ENCODE data around the gene SLC22A1. TPM values are rescaled to one million over a fixed set of nuclear protein-coding genes. Genes with fewer than 3 reads are reported as not detected.

The SLC22A1 gene
- total RNA-seq, 1 donor from 2014 or later, result 2.4 TPM

DNA sequence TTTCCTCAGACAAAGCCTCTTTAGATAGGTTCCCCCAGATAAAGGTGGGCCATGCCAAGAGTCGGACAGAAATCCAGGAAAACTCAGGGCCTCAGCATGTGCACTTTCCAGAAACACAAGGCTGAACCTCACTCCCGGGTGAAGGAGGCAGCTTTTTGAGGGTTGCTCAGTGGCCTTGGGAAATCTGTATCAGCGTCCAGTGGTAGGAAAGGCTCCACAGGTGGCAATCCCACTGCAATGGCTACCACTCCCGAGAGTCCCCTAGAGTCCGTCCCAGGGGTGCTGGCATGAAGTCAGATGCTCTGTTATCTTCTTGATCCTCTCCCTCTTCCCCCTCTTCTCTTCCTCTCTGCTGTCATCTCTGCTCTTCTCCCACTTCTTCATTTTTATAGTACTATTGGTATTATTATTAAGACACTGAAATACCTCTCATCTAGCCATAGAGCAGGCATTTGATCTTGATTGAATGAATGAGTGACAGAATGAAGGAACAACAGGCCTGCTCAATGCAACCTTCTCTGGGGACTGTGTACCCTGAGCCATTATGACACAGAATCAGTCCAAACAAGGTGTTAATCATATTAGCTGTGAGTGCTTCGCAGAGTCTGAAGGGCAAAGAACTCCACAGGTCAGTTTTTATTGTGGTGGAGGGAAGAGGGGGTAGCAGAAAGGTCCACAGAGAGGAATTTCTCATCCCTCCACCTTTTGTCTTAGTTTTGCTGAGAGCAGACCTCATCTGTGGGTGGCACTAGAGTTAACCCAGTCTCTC lies 13.3 kb downstream of the SLC22A1 start:
- no peak overlapping the region for H3K4me3 Mint-ChIP-seq (ENCODE audit: low read depth)
- peaks cover 17% of the 10 kb centered on the region for H3K4me1 Mint-ChIP-seq (ENCODE audit: low read depth)
- no peak overlapping the region for H3K27ac Mint-ChIP-seq
- H3K36me3 Mint-ChIP-seq (ENCODE audit: insufficient read depth), result peaks cover 14% of the 10 kb centered on the region
- DNase-seq (ENCODE audit: low spot score, unreplicated experiment), result no peak
- H3K9me3 Mint-ChIP-seq (ENCODE audit: low read depth), result no peaks in the 10 kb centered on the region
- no peaks in the 10 kb centered on the region for H3K27me3 Mint-ChIP-seq
- TF ChIP-seq CTCF (IDR thresholded peaks at IDR 0.05; ENCODE audit: unreplicated experiment), result no peak

DNA sequence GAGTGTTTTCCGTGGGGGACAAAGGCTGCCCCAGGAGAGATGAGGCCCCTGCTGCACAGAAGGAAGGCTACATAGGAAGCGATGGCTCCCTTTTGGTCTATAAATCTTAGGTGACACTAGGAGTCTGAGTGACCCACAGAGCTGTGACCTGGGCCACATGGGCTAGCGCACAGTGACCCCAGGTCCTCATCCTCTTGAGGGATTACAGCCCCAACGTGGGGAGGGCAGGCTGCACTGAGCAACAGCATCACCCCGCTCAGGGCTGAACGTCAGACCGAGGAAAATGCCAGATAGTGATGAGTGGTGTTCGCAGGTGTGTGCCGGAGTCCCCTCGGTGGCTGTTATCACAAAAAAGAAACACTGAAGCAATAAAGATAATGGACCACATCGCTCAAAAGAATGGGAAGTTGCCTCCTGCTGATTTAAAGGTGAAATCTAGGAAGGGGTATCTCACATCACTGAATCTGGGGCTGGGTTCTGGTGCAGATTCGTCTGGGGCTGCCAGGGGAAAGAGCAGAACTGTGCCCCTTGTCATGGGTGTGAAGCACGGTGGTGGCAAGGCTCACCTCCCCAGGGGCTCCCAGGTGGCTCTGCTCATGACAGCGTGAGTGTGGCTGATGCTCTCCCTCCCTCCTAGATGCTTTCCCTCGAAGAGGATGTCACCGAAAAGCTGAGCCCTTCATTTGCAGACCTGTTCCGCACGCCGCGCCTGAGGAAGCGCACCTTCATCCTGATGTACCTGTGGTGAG lies 14.5 kb downstream of the SLC22A1 start:
- no peaks in the 10 kb centered on the region for H3K27me3 Mint-ChIP-seq
- no peaks in the 10 kb centered on the region for H3K9me3 Mint-ChIP-seq (ENCODE audit: low read depth)
- H3K4me3 Mint-ChIP-seq (ENCODE audit: low read depth), result no peak overlapping the region
- peaks cover 17% of the 10 kb centered on the region for H3K4me1 Mint-ChIP-seq (ENCODE audit: low read depth)
- H3K36me3 Mint-ChIP-seq (ENCODE audit: insufficient read depth), result peaks cover 11% of the 10 kb centered on the region
- DNase-seq (ENCODE audit: low spot score, unreplicated experiment), result no peak
- H3K27ac Mint-ChIP-seq, result no peak overlapping the region
- TF ChIP-seq CTCF (IDR thresholded peaks at IDR 0.05; ENCODE audit: unreplicated experiment), result no peak

- no peak for DNase-seq (ENCODE audit: low spot score, unreplicated experiment)
- no peak for TF ChIP-seq CTCF (IDR thresholded peaks at IDR 0.05; ENCODE audit: unreplicated experiment)
- H3K27me3 Mint-ChIP-seq, result no peaks in the 10 kb centered on the region
These were observed 15.7 kb downstream of the SLC22A1 start for GRCh38 chr6:160137130-160137988.

GRCh38 chr6:160137989-160138835 lies 16.6 kb downstream of the SLC22A1 start:
- peaks cover 6% of the 10 kb centered on the region for H3K36me3 Mint-ChIP-seq (ENCODE audit: insufficient read depth)

More at GRCh38 chr6:160137130-160137988, 15.7 kb downstream of the SLC22A1 start:
- Mint-ChIP-seq H3K4me1 (ENCODE audit: low read depth) (peaks cover 17% of the 10 kb centered on the region), H3K27ac (peak overlapping the region; percentile 59), H3K4me3 (ENCODE audit: low read depth) (no peak overlapping the region), H3K36me3 (ENCODE audit: insufficient read depth) (peaks cover 10% of the 10 kb centered on the region), H3K9me3 (ENCODE audit: low read depth) (no peaks in the 10 kb centered on the region)

More at GRCh38 chr6:160137989-160138835, 16.6 kb downstream of the SLC22A1 start:
- DNase-seq (ENCODE audit: low spot score, unreplicated experiment), result peak; percentile 31
- Mint-ChIP-seq H3K4me1 (ENCODE audit: low read depth) (peaks cover 17% of the 10 kb centered on the region), H3K9me3 (ENCODE audit: low read depth) (no peaks in the 10 kb centered on the region), H3K27ac (no peak overlapping the region), H3K4me3 (ENCODE audit: low read depth) (no peak overlapping the region), H3K27me3 (no peaks in the 10 kb centered on the region)
- TF ChIP-seq CTCF (IDR thresholded peaks at IDR 0.05; ENCODE audit: unreplicated experiment), result peak; percentile 74
